B cell (primary cell): ENCODE data around the gene NFILZ. TPM values are rescaled to one million over a fixed set of nuclear protein-coding genes. Genes with fewer than 3 reads are reported as not detected.

ENCODE experiments used
- ATAC-seq: fragments of 200-7000 bp; cut with Tn5 transposase; one replicate; pipeline ENCODE4 v1.10.0; 2021; ENCODE audit warnings: low read depth, mild to moderate bottlenecking, moderate number of reproducible peaks, moderate library complexity
- CTCF ChIA-PET: fragments of 350-600 bp; sonication (Branson Sonifier 250); formaldehyde crosslinking; loops from one replicate; lab custom pipeline; 2021; ENCODE audit warnings: antibody characterized with exemption, inconsistent platforms; lab: Charles Lee
- POLR2A ChIA-PET: fragments of 350-600 bp; sonication (Branson Sonifier 250); formaldehyde crosslinking; loops from one replicate; lab custom pipeline; 2021; ENCODE audit warnings: antibody characterized with exemption; lab: Charles Lee
- DNase-seq: peaks from one replicate; pipeline ENCODE4 v3.0.0; 2013
- H2AFZ ChIP-seq: 2 replicates; pipeline ENCODE4 v1.6.1; 2012; ENCODE audit warnings: mild to moderate bottlenecking, low read depth, low read length; ENCODE audit not compliant: insufficient read depth, poor library complexity, severe bottlenecking
- H3K27ac ChIP-seq, 2 donors: 1 replicate in 1 of 2; 2 replicates in 1 of 2; pipeline ENCODE4 v1.5.1; 2012 to 2013; ENCODE audit warnings: low read length in 2 of 2, mild to moderate bottlenecking in 2 of 2, moderate library complexity in 1 of 2
- H3K27me3 ChIP-seq, 4 experiments: fragments of 200-600 bp in 1 of 4; sonication (generic) in 1 of 4; replicated peaks in 1 of 4; 1 replicate in 2 of 4; 2 replicates in 2 of 4; pipeline versions ENCODE4 v1.6.1 to v1.7.0; 2013 to 2016; ENCODE audit warnings: low read length in 3 of 4, mild to moderate bottlenecking in 2 of 4, mixed read lengths in 1 of 4, moderate library complexity in 1 of 4; ENCODE audit not compliant: insufficient read depth in 4 of 4, control insufficient read depth in 3 of 4; ENCODE audit errors: control extremely low read depth in 1 of 4
- H3K36me3 ChIP-seq, 2 experiments: replicated peaks in 1 of 2; 1 replicate in 1 of 2; 2 replicates in 1 of 2; pipeline versions ENCODE4 v1.6.1 to v1.7.1; 2013; ENCODE audit warnings: low read length in 1 of 2; ENCODE audit not compliant: insufficient read depth in 2 of 2, control insufficient read depth in 1 of 2; ENCODE audit errors: control extremely low read depth in 1 of 2, extremely low read depth in 1 of 2
- H3K4me1 ChIP-seq, 2 donors: fragments of 200-600 bp in 1 of 2; sonication (generic) in 1 of 2; 1 replicate in 1 of 2; 2 replicates in 1 of 2; pipeline versions ENCODE4 v1.5.1 to v1.6.1; 2013 to 2017; ENCODE audit warnings: low read length in 2 of 2; ENCODE audit not compliant: control insufficient read depth in 2 of 2, insufficient read depth in 2 of 2
- H3K4me2 ChIP-seq: replicated peaks from 2 replicates; pipeline ENCODE3; 2012; ENCODE audit warnings: mild to moderate bottlenecking, low read depth, low read length; ENCODE audit not compliant: poor library complexity, severe bottlenecking
- H3K4me3 ChIP-seq, 5 experiments: fragments of 200-600 bp in 1 of 5; sonication (generic) in 1 of 5; 1 replicate in 3 of 5; 2 replicates in 2 of 5; pipeline versions ENCODE4 v1.5.1 to v1.7.0; 2011 to 2016; ENCODE audit warnings: low read length in 4 of 5, mild to moderate bottlenecking in 4 of 5, low read depth in 2 of 5, control low read depth in 1 of 5, moderate library complexity in 1 of 5; ENCODE audit not compliant: insufficient read depth in 1 of 5; ENCODE audit errors: control extremely low read depth in 1 of 5, extremely low read depth in 1 of 5
- H3K79me2 ChIP-seq: fragments of 200-600 bp; sonication (generic); one replicate; pipeline ENCODE4 v1.6.0; 2016; ENCODE audit warnings: low read length; ENCODE audit not compliant: control insufficient read depth, insufficient read depth
- H3K9ac ChIP-seq: fragments of 200-600 bp; sonication (generic); 2 replicates; pipeline ENCODE4 v1.6.1; 2017; ENCODE audit warnings: mild to moderate bottlenecking, low read length, moderate library complexity
- H3K9me3 ChIP-seq, 3 donors: one replicate each; pipeline versions ENCODE4 v1.6.1 to v1.7.1; 2013; ENCODE audit warnings: low read length in 2 of 3; ENCODE audit not compliant: control insufficient read depth in 2 of 3, insufficient read depth in 1 of 3; ENCODE audit errors: control extremely low read depth in 1 of 3
- H4K20me1 ChIP-seq: 2 replicates; pipeline ENCODE4 v1.6.0; 2012; ENCODE audit warnings: mild to moderate bottlenecking, low read length; ENCODE audit not compliant: insufficient read depth, control insufficient read depth, poor library complexity, severe bottlenecking
- H3K27ac Mint-ChIP-seq: one replicate; pipeline ENCODE4 v1.8.0; 2021; ENCODE audit warnings: mixed read lengths
- H3K27me3 Mint-ChIP-seq: one replicate; pipeline ENCODE4 v1.8.0; 2021; ENCODE audit warnings: mixed read lengths
- H3K4me1 Mint-ChIP-seq: one replicate; pipeline ENCODE4 v1.8.0; 2021; ENCODE audit warnings: mixed read lengths
- H3K4me3 Mint-ChIP-seq: one replicate; pipeline ENCODE4 v1.8.0; 2021; ENCODE audit warnings: mixed read lengths
- H3K9me3 Mint-ChIP-seq: one replicate; pipeline ENCODE4 v1.8.0; 2022; ENCODE audit warnings: mixed read lengths; ENCODE audit not compliant: insufficient read depth
- CTCF ChIP-seq: fragments of 200-600 bp; IDR thresholded peaks from one replicate; pipeline ENCODE4 v1.8.0; 2022; ENCODE audit warnings: antibody characterized with exemption, mild to moderate bottlenecking
- EZH2 ChIP-seq: IDR thresholded peaks from 2 replicates; pipeline ENCODE4 v1.6.1; 2012; ENCODE audit warnings: borderline replicate concordance, low read depth, mild to moderate bottlenecking, moderate library complexity, low read length; ENCODE audit not compliant: insufficient read depth, poor library complexity, severe bottlenecking
- WGBS: methylation state at CpG from one replicate; pipeline ENCODE4 v1.1.5; 2013; ENCODE audit warnings: missing lambda C conversion rate; ENCODE audit not compliant: insufficient coverage; 5-methylcytosine and 5-hydroxymethylcytosine counted together
- intact Hi-C: fragments of 100-400 bp; cut with micrococcal nuclease; formaldehyde crosslinking; loops from one replicate; pipeline ENCODE4 v1.10.0; 2022
- polyA plus RNA-seq: library from polyadenylated mRNA; depleted of rRNA; stranded (reverse); fragments of >200 nt; gene quantifications from 2 replicates; pipeline ENCODE4 v1.2.3, GENCODE V29; 2012
- total RNA-seq, 2 donors: library from RNA; stranded (reverse); fragments of 120-200 nt in 1 of 2; gene quantifications; 1 replicate in 1 of 2; 2 replicates in 1 of 2; pipeline versions ENCODE4 v1.2.3 to v1.2.4, GENCODE V29; 2013 to 2022

The NFILZ gene
- total and polyA plus RNA-seq, 2 donors (not counting 1 experiment from before 2014, with no cell fraction given): not detected

GRCh38 chr19:8585894-8586750, 44.3 kb upstream of the NFILZ start:
- peaks cover 3% of the 10 kb centered on the region for H3K27me3 Mint-ChIP-seq
- ChIA-PET POLR2A (no interaction called here), CTCF (interaction anchor here (2.0 kb wide), 2 partner anchors 80 to 233 kb away, joined by 4 to 8 read pairs; no protein-coding TSS in a partner anchor)
- Histone ChIP-seq H3K9me3 (no peaks in the 10 kb centered on the region), H3K4me3 (no peak overlapping the region), H3K4me1 (peaks cover 0 to under 1% of the 10 kb centered on the region in 2 donors), H2AFZ (no peak overlapping the region), H3K36me3 (no peaks in the 10 kb centered on the region), H4K20me1 (no peaks in the 10 kb centered on the region), H3K27ac (no peak overlapping the region), H3K9ac (no peak overlapping the region), H3K4me2 (no peak overlapping the region), H3K27me3 (no peaks in the 10 kb centered on the region), H3K79me2 (no peaks in the 10 kb centered on the region)
- TF ChIP-seq EZH2 (no peak), CTCF (no peak)
- H3K9me3 Mint-ChIP-seq: no peaks in the 10 kb centered on the region
- 91% methylated on average over 28 of the region's 34 CpGs for WGBS
- DNase-seq: no peak
- intact Hi-C loops: no loop called here
- ATAC-seq: peak; percentile 28
- no peak overlapping the region for H3K27ac Mint-ChIP-seq
- no peak overlapping the region for H3K4me3 Mint-ChIP-seq
- peaks cover under 1% of the 10 kb centered on the region for H3K4me1 Mint-ChIP-seq

GRCh38 chr19:8589177-8589714, 41.2 kb upstream of the NFILZ start:
- WGBS: 96% methylated on average over 29 of the region's 32 CpGs
- DNase-seq: no peak
- H3K4me1 ChIP-seq: peaks cover 17% of the 10 kb centered on the region in 2 donors
- no peak overlapping the region for H2AFZ ChIP-seq
- H3K27ac ChIP-seq: no peak overlapping the region
- POLR2A ChIA-PET: no interaction called here
- Mint-ChIP-seq H3K27ac (no peak overlapping the region), H3K4me3 (no peak overlapping the region), H3K4me1 (peaks cover 15% of the 10 kb centered on the region), H3K27me3 (peaks cover 21% of the 10 kb centered on the region), H3K9me3 (peaks cover 8% of the 10 kb centered on the region)
- H3K4me2 ChIP-seq: no peak overlapping the region
- no peak overlapping the region for H3K9ac ChIP-seq
- no peaks in the 10 kb centered on the region for H4K20me1 ChIP-seq
- H3K4me3 ChIP-seq: no peak overlapping the region
- H3K36me3 ChIP-seq: no peaks in the 10 kb centered on the region
- H3K79me2 ChIP-seq: no peaks in the 10 kb centered on the region
- peaks cover 0 to 27% (median 15%) of the 10 kb centered on the region in 4 experiments for H3K27me3 ChIP-seq
- intact Hi-C loops: no loop called here
- ATAC-seq: no peak
- CTCF ChIA-PET: interaction anchor here (1.0 to 2.0 kb wide), 3 partner anchors 8 to 30 kb away, joined by 3 to 9 read pairs (median 5); no protein-coding TSS in a partner anchor
- TF ChIP-seq EZH2 (no peak), CTCF (no peak)
- peaks cover 0 to 20% (median 8%) of the 10 kb centered on the region in 3 donors for H3K9me3 ChIP-seq
